Spleen (tissue), 7 donors: ENCODE measurements around the gene TLNRD1.

Experiments used
- CTCF ChIP-seq, 11 experiments: fragments of 200-600 bp in 7 of 11; fragments of 450-650 bp in 4 of 11; sonication (generic) in 4 of 11; IDR thresholded peaks in 8 of 11; conservative IDR thresholded peaks in 3 of 11; 1 replicate in 7 of 11; 2 replicates in 4 of 11; pipeline versions ENCODE4 v1.4.0 to v1.8.0; 2016 to 2021; ENCODE audit warnings: antibody characterized with exemption in 11 of 11, inconsistent platforms in 4 of 11, mild to moderate bottlenecking in 1 of 11
- POLR2A ChIP-seq, 3 donors: fragments of 450-650 bp; IDR thresholded peaks; one replicate each; pipeline ENCODE4 v1.5.1; 2017; ENCODE audit warnings: antibody characterized with exemption in 3 of 3, mild to moderate bottlenecking in 1 of 3
- POLR2AphosphoS5 ChIP-seq, 3 donors: sonication (generic); formaldehyde crosslinking; IDR thresholded peaks; one replicate each; pipeline ENCODE4 v1.5.1; 2017; ENCODE audit warnings: antibody characterized with exemption in 3 of 3
- donor health status: DM: no; HTN: no; CAD: no; lungs with moderate emphysema.
- donor health status: DM: no; HTN: no; CAD: no.
- donor health status: DM: no; HTN: no; CAD: no.

- TF ChIP-seq CTCF (IDR thresholded peaks at IDR 0.05 in 8 of 11, conservative IDR thresholded peaks at IDR 0.05 in 3 of 11) (peak in 1 of 11 experiments; percentile 43), POLR2A (IDR thresholded peaks at IDR 0.05) (peak in 2 of 3 donors; percentile 20 to 68), POLR2AphosphoS5 (IDR thresholded peaks at IDR 0.05) (peak; percentile 95 to 98 (median 97))
These were observed 10.9 kb upstream of the TLNRD1 start, which contains the start of gene MESD for GRCh38 chr15:80989518-80990478.
